K562 (cell line): ENCODE results near the gene AGAP3. TPM values are rescaled to one million over a fixed set of nuclear protein-coding genes. Genes with fewer than 3 reads are reported as not detected.
A peak's percentile ranks its signal among the peaks of the same experiment; 100 is the strongest.

ENCODE experiments used
- ARNT ChIP-seq, 2 experiments: fragments of 450-650 bp; IDR thresholded peaks; 2 replicates each; pipeline ENCODE4 v1.6.1; 2016; ENCODE audit warnings: mild to moderate bottlenecking in 1 of 2
- BRF1 ChIP-seq: IDR thresholded peaks from 3 replicates; pipeline ENCODE4 v1.6.1; 2011; ENCODE audit warnings: borderline replicate concordance, mild to moderate bottlenecking; ENCODE audit not compliant: insufficient read length; ENCODE audit errors: extremely low read depth
- CTCF ChIP-seq, 3 experiments: IDR thresholded peaks in 2 of 3; conservative IDR thresholded peaks in 1 of 3; 2 replicates each; pipeline ENCODE4 v1.5.1; 2011 to 2012; ENCODE audit warnings: low read length in 3 of 3, mild to moderate bottlenecking in 3 of 3, control low read depth in 2 of 3, improper control_type of control experiment in 1 of 3, inconsistent platforms in 1 of 3, low read depth in 1 of 3, mixed read lengths in 1 of 3, moderate library complexity in 1 of 3; ENCODE audit not compliant: insufficient read depth in 2 of 3
- GTF2E2 ChIP-seq: fragments of 200-800 bp; sonication (Bioruptor generic); IDR thresholded peaks from 2 replicates; pipeline ENCODE4 v1.6.1; 2016; ENCODE audit warnings: missing genetic modification characterization, missing compliant biosample characterization
- KLF16 ChIP-seq: IDR thresholded peaks from 2 replicates; pipeline ENCODE4 v1.6.1; 2016; ENCODE audit warnings: antibody characterized with exemption
- RBBP5 ChIP-seq: fragments of 200-600 bp; sonication (generic); IDR thresholded peaks from 2 replicates; pipeline ENCODE4 v1.6.1; 2012; ENCODE audit warnings: borderline replicate concordance, mild to moderate bottlenecking, low read length, control low read depth, inconsistent platforms; ENCODE audit not compliant: insufficient read depth, poor library complexity, severe bottlenecking
- TEAD1 ChIP-seq, 2 experiments: fragments of 450-650 bp in 1 of 2; sonication (generic) in 1 of 2; formaldehyde crosslinking; IDR thresholded peaks; 2 replicates each; pipeline versions ENCODE4 v1.4.0 to v1.8.0; 2020 to 2022; ENCODE audit warnings: mild to moderate bottlenecking in 2 of 2, missing genetic modification reagents in 1 of 2
- TFE3 ChIP-seq: fragments of 450-650 bp; formaldehyde crosslinking; IDR thresholded peaks from 2 replicates; pipeline ENCODE4 v1.4.0; 2020; ENCODE audit warnings: mild to moderate bottlenecking, mixed read lengths
- ZNF280A ChIP-seq: fragments of 450-650 bp; IDR thresholded peaks from 2 replicates; pipeline ENCODE4 v1.6.1; 2018; ENCODE audit warnings: mild to moderate bottlenecking, low read depth; ENCODE audit not compliant: partially characterized antibody
- ZNF3 ChIP-seq: fragments of 250-450 bp; sonication (Bioruptor Pico); IDR thresholded peaks from 2 replicates; pipeline ENCODE4 v1.5.0; 2021; ENCODE audit warnings: mild to moderate bottlenecking, moderate library complexity
- ZNF347 ChIP-seq: fragments of 450-650 bp; formaldehyde crosslinking; IDR thresholded peaks from 2 replicates; pipeline ENCODE4 v1.4.0; 2020; ENCODE audit warnings: low read depth, mild to moderate bottlenecking, moderate library complexity
- ZNF512 ChIP-seq: IDR thresholded peaks from 2 replicates; pipeline ENCODE4 v1.6.1; 2016; ENCODE audit warnings: missing genetic modification characterization, missing compliant biosample characterization
- ZNF764 ChIP-seq: fragments of 250-450 bp; sonication (Bioruptor Pico); IDR thresholded peaks from 2 replicates; pipeline ENCODE4 v1.4.0; 2020; ENCODE audit warnings: low read depth, mild to moderate bottlenecking, moderate library complexity
- polyA plus RNA-seq, 8 experiments: library from polyadenylated mRNA; depleted of rRNA in 4 of 8; stranded (reverse) in 5 of 8; unstranded in 3 of 8; fragments of >200 nt; fragmentation: Nextera tagmentation in 2 of 8; fragmentation: Illumina TruSeq in 1 of 8; extraction: Ambion mirVana in 2 of 8; extraction: Trizol in 1 of 8; gene quantifications; 2 replicates each; pipeline versions ENCODE4 v1.2.1 to v1.2.3, GENCODE V29; 2011 to 2014; ENCODE audit warnings: inconsistent platforms in 1 of 8, missing spikeins in 1 of 8
- total RNA-seq, 7 experiments: library from RNA; depleted of rRNA in 6 of 7; stranded (reverse); fragments of >200 nt in 6 of 7; fragmentation: Illumina TruSeq in 2 of 7; extraction: Trizol in 2 of 7; gene quantifications; 2 replicates each; pipeline versions ENCODE4 v1.2.1 to v1.2.3, GENCODE V29; 2011 to 2021; ENCODE audit warnings: low replicate concordance in 1 of 7

AGAP3 gene
- total and polyA plus RNA-seq, 9 of the 15 experiments (the other 6 are each of a cell fraction or from before 2014, with no cell fraction given) = 3.4 to 208 (median 62.2) TPM

GRCh38 chr7:151085691-151086620 lies at the start of gene AGAP3 (continued):
- TF ChIP-seq RBBP5 = peak; percentile 73
- TF ChIP-seq ZNF3 = no peak
- TF ChIP-seq ZNF764 = no peak
- no peak for TF ChIP-seq BRF1
- no peak for TF ChIP-seq ZNF512 (tag)
- no peak for TF ChIP-seq ZNF280A
- 0 out of 4 replicates have a peak, but pooled peaks of 1 of the 2 experiments have one; percentile 26 for TF ChIP-seq TEAD1 (CRISPR knock-in tag; IDR thresholded peaks at IDR 0.05)
- TF ChIP-seq TFE3 (CRISPR knock-in tag) = no peak
- no peak for TF ChIP-seq ZNF347 (CRISPR knock-in tag)
- TF ChIP-seq KLF16 = no peak
- TF ChIP-seq GTF2E2 (tag) = no peak
- TF ChIP-seq CTCF (IDR thresholded peaks at IDR 0.05 in 2 of 3, conservative IDR thresholded peaks at IDR 0.05 in 1 of 3; ENCODE audit: insufficient read depth in 2 of 3, low read depth in 1 of 3, low read length in 3 of 3) = 0 out of 6 replicates have a peak, but pooled peaks of 2 of the 3 experiments have one; percentile 1 to 11
- TF ChIP-seq ARNT (IDR thresholded peaks at IDR 0.05) = no peak
